K562 (cell line): ENCODE data around the gene BCAS4. TPM values are rescaled to one million over a fixed set of nuclear protein-coding genes. Genes with fewer than 3 reads are reported as not detected.

Experiments
- ATF7 ChIP-seq: fragments of 450-650 bp; IDR thresholded peaks from 2 replicates; pipeline ENCODE4 v1.7.1; 2014; ENCODE audit warnings: mild to moderate bottlenecking, moderate library complexity
- BCLAF1 ChIP-seq, 2 experiments: fragments of 450-650 bp in 1 of 2; IDR thresholded peaks; 2 replicates each; pipeline ENCODE4 v1.6.1; 2011 to 2017; ENCODE audit warnings: low read depth in 2 of 2, antibody characterized with exemption in 1 of 2, borderline replicate concordance in 1 of 2, low read length in 1 of 2, mild to moderate bottlenecking in 1 of 2, mixed read lengths in 1 of 2; ENCODE audit not compliant: control insufficient read depth in 1 of 2
- BHLHE40 ChIP-seq: IDR thresholded peaks from 2 replicates; pipeline ENCODE4 v1.6.1; 2011; ENCODE audit warnings: low read length, improper control_type of control experiment
- FOXK2 ChIP-seq, 2 experiments: fragments of 450-650 bp; IDR thresholded peaks in 1 of 2; conservative IDR thresholded peaks in 1 of 2; 2 replicates each; pipeline ENCODE4 v1.6.1; 2016; ENCODE audit warnings: low read depth in 2 of 2, mild to moderate bottlenecking in 1 of 2
- GATA2 ChIP-seq: sonication (generic); formaldehyde crosslinking; IDR thresholded peaks from 2 replicates; pipeline ENCODE4 v1.4.0; 2020; ENCODE audit warnings: mild to moderate bottlenecking, missing genetic modification reagents
- GATAD2A ChIP-seq: fragments of 450-650 bp; IDR thresholded peaks from 2 replicates; pipeline ENCODE4 v1.6.1; 2017
- KHSRP ChIP-seq: fragments of 450-650 bp; IDR thresholded peaks from 2 replicates; pipeline ENCODE4 v1.6.1; 2017
- KLF6 ChIP-seq: fragments of 250-450 bp; sonication (Bioruptor Pico); IDR thresholded peaks from 2 replicates; pipeline ENCODE4 v1.4.0; 2020; ENCODE audit warnings: mild to moderate bottlenecking, moderate library complexity, borderline replicate concordance
- L3MBTL2 ChIP-seq: fragments of 450-650 bp; IDR thresholded peaks from 2 replicates; pipeline ENCODE4 v1.6.1; 2016; ENCODE audit warnings: mild to moderate bottlenecking, moderate library complexity
- NCOA2 ChIP-seq, 2 experiments: fragments of 450-650 bp; IDR thresholded peaks; 2 replicates each; pipeline ENCODE4 v1.6.1; 2018; ENCODE audit warnings: mild to moderate bottlenecking in 2 of 2, moderate library complexity in 1 of 2; ENCODE audit not compliant: partially characterized antibody in 2 of 2
- SIX5 ChIP-seq, 2 experiments: IDR thresholded peaks; 2 replicates each; pipeline ENCODE4 v1.6.1; 2011; ENCODE audit warnings: low read length in 2 of 2, borderline replicate concordance in 1 of 2, low read depth in 1 of 2, mild to moderate bottlenecking in 1 of 2, moderate library complexity in 1 of 2; ENCODE audit not compliant: insufficient read depth in 1 of 2
- SMAD4 ChIP-seq: fragments of 250-450 bp; sonication (Bioruptor Pico); conservative IDR thresholded peaks from 2 replicates; pipeline ENCODE4 v1.8.0; 2021; ENCODE audit warnings: inconsistent platforms, mild to moderate bottlenecking, moderate library complexity
- SMARCC2 ChIP-seq: fragments of 450-650 bp; IDR thresholded peaks from 2 replicates; pipeline ENCODE4 v1.6.1; 2017; ENCODE audit warnings: antibody characterized with exemption, moderate library complexity, mild to moderate bottlenecking, low read depth
- SMARCE1 ChIP-seq: fragments of 450-650 bp; IDR thresholded peaks from 2 replicates; pipeline ENCODE4 v1.7.1; 2016; ENCODE audit warnings: mild to moderate bottlenecking
- SP1 ChIP-seq: sonication (generic); formaldehyde crosslinking; IDR thresholded peaks from 2 replicates; pipeline ENCODE4 v1.8.1; 2022; ENCODE audit warnings: mild to moderate bottlenecking, missing genetic modification reagents
- STAT5A ChIP-seq: IDR thresholded peaks from 2 replicates; pipeline ENCODE4 v1.6.1; 2012; ENCODE audit warnings: low read length, inconsistent platforms, borderline replicate concordance
- ZNF174 ChIP-seq: fragments of 250-450 bp; sonication (Bioruptor Pico); IDR thresholded peaks from 2 replicates; pipeline ENCODE4 v1.4.0; 2020; ENCODE audit warnings: mild to moderate bottlenecking
- ZNF347 ChIP-seq: fragments of 450-650 bp; formaldehyde crosslinking; IDR thresholded peaks from 2 replicates; pipeline ENCODE4 v1.4.0; 2020; ENCODE audit warnings: low read depth, mild to moderate bottlenecking, moderate library complexity
- polyA plus RNA-seq, 8 experiments: library from polyadenylated mRNA; depleted of rRNA in 4 of 8; stranded (reverse) in 5 of 8; unstranded in 3 of 8; fragments of >200 nt; fragmentation: Nextera tagmentation in 2 of 8; fragmentation: Illumina TruSeq in 1 of 8; extraction: Ambion mirVana in 2 of 8; extraction: Trizol in 1 of 8; gene quantifications; 2 replicates each; pipeline versions ENCODE4 v1.2.1 to v1.2.3, GENCODE V29; 2011 to 2014; ENCODE audit warnings: inconsistent platforms in 1 of 8, missing spikeins in 1 of 8
- total RNA-seq, 7 experiments: library from RNA; depleted of rRNA in 6 of 7; stranded (reverse); fragments of >200 nt in 6 of 7; fragmentation: Illumina TruSeq in 2 of 7; extraction: Trizol in 2 of 7; gene quantifications; 2 replicates each; pipeline versions ENCODE4 v1.2.1 to v1.2.3, GENCODE V29; 2011 to 2021; ENCODE audit warnings: low replicate concordance in 1 of 7
- TF ChIP-seq, protein P1 (sequence below), 2 experiments: IDR thresholded peaks; 2 replicates each; pipeline ENCODE4 v1.6.1; 2011; ENCODE audit warnings: borderline replicate concordance in 1 of 2, control low read depth in 1 of 2, low read depth in 1 of 2, low read length in 1 of 2, mild to moderate bottlenecking in 1 of 2, mixed read lengths in 1 of 2, moderate library complexity in 1 of 2; ENCODE audit not compliant: insufficient read depth in 1 of 2, insufficient read length in 1 of 2, poor library complexity in 1 of 2, severe bottlenecking in 1 of 2; ENCODE audit errors: extremely low read depth in 1 of 2
- TF ChIP-seq, protein P2 (sequence below): fragments of 450-650 bp; IDR thresholded peaks from 2 replicates; pipeline ENCODE4 v1.6.1; 2016
- TF ChIP-seq, protein P3 (sequence below): fragments of 200-800 bp; sonication (Bioruptor generic); IDR thresholded peaks from 2 replicates; pipeline ENCODE4 v1.6.1; 2017; ENCODE audit warnings: missing genetic modification characterization, missing compliant biosample characterization

Gene BCAS4
- total and polyA plus RNA-seq, 9 of the 15 experiments (the other 6 are each of a cell fraction or from before 2014, with no cell fraction given) = 0.15 to 2.3 (median 0.47) TPM

GRCh38 chr20:50903353-50904051 is 108.6 kb downstream of the BCAS4 start (continued):
- TF ChIP-seq STAT5A (peak; percentile 92), SMAD4 (peak; percentile 92), FOXK2 (conservative IDR thresholded peaks at IDR 0.05 in 1 of 2, IDR thresholded peaks at IDR 0.05 in 1 of 2; ENCODE audit: low read depth in 2 of 2) (peak; percentile 79 to 80), GATA2 (CRISPR knock-in tag) (peak; percentile 89), SP1 (no peak), KLF6 (CRISPR knock-in tag) (no peak), ZNF347 (CRISPR knock-in tag) (no peak), BCLAF1 (IDR thresholded peaks at IDR 0.05; ENCODE audit: borderline replicate concordance in 1 of 2, control insufficient read depth in 1 of 2, low read depth in 2 of 2, low read length in 1 of 2) (no peak), ATF7 (peak; percentile 49; the same call in 1 of the 2 replicates), L3MBTL2 (peak; percentile 66), SIX5 (IDR thresholded peaks at IDR 0.05; ENCODE audit: borderline replicate concordance in 1 of 2, insufficient read depth in 1 of 2, low read depth in 1 of 2, low read length in 2 of 2) (no peak), ZNF174 (CRISPR knock-in tag) (no peak), KHSRP (0 out of 2 replicates have a peak, but pooled peaks have one; percentile 20), GATAD2A (0 out of 2 replicates have a peak, but pooled peaks have one; percentile 18), BHLHE40 (peak; percentile 83), SMARCC2 (peak; percentile 87), SMARCE1 (peak; percentile 93), NCOA2 (IDR thresholded peaks at IDR 0.05; ENCODE audit: partially characterized antibody in 2 of 2) (no peak)
- TF ChIP-seq, protein P1, sequence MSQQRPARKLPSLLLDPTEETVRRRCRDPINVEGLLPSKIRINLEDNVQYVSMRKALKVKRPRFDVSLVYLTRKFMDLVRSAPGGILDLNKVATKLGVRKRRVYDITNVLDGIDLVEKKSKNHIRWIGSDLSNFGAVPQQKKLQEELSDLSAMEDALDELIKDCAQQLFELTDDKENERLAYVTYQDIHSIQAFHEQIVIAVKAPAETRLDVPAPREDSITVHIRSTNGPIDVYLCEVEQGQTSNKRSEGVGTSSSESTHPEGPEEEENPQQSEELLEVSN (IDR thresholded peaks at IDR 0.05; ENCODE audit: borderline replicate concordance in 1 of 2, extremely low read depth in 1 of 2, insufficient read depth in 1 of 2, insufficient read length in 1 of 2, low read depth in 1 of 2, low read length in 1 of 2, poor library complexity in 1 of 2, severe bottlenecking in 1 of 2) = peak; percentile 14 to 32
- TF ChIP-seq, protein P2, sequence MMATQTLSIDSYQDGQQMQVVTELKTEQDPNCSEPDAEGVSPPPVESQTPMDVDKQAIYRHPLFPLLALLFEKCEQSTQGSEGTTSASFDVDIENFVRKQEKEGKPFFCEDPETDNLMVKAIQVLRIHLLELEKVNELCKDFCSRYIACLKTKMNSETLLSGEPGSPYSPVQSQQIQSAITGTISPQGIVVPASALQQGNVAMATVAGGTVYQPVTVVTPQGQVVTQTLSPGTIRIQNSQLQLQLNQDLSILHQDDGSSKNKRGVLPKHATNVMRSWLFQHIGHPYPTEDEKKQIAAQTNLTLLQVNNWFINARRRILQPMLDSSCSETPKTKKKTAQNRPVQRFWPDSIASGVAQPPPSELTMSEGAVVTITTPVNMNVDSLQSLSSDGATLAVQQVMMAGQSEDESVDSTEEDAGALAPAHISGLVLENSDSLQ = peak; percentile 42; the same call in 1 of the 2 replicates
- TF ChIP-seq, protein P3, sequence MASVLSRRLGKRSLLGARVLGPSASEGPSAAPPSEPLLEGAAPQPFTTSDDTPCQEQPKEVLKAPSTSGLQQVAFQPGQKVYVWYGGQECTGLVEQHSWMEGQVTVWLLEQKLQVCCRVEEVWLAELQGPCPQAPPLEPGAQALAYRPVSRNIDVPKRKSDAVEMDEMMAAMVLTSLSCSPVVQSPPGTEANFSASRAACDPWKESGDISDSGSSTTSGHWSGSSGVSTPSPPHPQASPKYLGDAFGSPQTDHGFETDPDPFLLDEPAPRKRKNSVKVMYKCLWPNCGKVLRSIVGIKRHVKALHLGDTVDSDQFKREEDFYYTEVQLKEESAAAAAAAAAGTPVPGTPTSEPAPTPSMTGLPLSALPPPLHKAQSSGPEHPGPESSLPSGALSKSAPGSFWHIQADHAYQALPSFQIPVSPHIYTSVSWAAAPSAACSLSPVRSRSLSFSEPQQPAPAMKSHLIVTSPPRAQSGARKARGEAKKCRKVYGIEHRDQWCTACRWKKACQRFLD (CRISPR knock-in tag) = no peak
